ENCODE data around the gene RPL11.
A peak's percentile ranks its signal among the peaks of the same experiment; 100 is the strongest.
"Not testable (repeated sequence)": the region's sequence is repeated elsewhere in the genome, so short reads cannot be mapped to it uniquely, and the experiment has no call there.

RPL11 gene

GRCh38 chr1:23732363-23733224 is 41.0 kb downstream of the RPL11 start:
- Histone ChIP-seq H3K36me3 (ENCODE audit: control insufficient read depth, insufficient read depth, low read length) (no peaks in the 10 kb centered on the region), H3K9me3 (ENCODE audit: control insufficient read depth, insufficient read depth, low read length) (no peaks in the 10 kb centered on the region), H3K27me3 (ENCODE audit: control insufficient read depth, insufficient read depth, low read length) (no peaks in the 10 kb centered on the region), H3K27ac (ENCODE audit: low read length) (no peak overlapping the region), H3K4me1 (ENCODE audit: control insufficient read depth, insufficient read depth, low read length) (no peaks in the 10 kb centered on the region), H3K4me3 (ENCODE audit: low read length) (no peak overlapping the region)
- DNase-seq (ENCODE audit: low read depth, low spot score) = no peak
- WGBS (ENCODE audit: insufficient coverage, insufficient read length) = no CpG with 5 or more reads among the region's 10 CpGs

DNA sequence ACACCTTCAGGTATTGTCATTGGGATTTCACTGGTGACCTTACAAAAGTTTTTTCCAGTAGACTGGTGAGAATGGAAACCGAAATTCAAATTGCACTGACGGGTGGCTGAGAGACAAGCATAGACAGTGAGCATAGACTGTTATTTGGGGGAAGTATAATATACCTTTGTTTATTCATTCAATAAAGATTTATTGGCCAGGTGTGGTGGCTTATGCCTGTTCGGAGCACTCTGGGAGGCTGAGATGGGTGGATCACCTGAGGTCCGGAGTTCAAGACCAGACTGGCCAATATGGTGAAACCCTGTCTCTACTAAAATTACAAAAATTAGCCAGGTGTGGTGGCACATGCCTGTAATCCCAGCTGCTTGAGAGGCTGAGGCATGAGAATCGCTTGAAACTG is 41.7 kb downstream of the RPL11 start:
- DNase-seq (ENCODE audit: low read depth, low spot score); H3K4me3 ChIP-seq (ENCODE audit: low read length); H3K4me1 ChIP-seq (ENCODE audit: control insufficient read depth, insufficient read depth, low read length); H3K36me3 ChIP-seq (ENCODE audit: control insufficient read depth, insufficient read depth, low read length); H3K27me3 ChIP-seq (ENCODE audit: control insufficient read depth, insufficient read depth, low read length); H3K27ac ChIP-seq (ENCODE audit: low read length); H3K9me3 ChIP-seq (ENCODE audit: control insufficient read depth, insufficient read depth, low read length): not testable (repeated sequence)
- WGBS (ENCODE audit: insufficient coverage, insufficient read length) = no CpG with 5 or more reads among the region's 5 CpGs

DNA sequence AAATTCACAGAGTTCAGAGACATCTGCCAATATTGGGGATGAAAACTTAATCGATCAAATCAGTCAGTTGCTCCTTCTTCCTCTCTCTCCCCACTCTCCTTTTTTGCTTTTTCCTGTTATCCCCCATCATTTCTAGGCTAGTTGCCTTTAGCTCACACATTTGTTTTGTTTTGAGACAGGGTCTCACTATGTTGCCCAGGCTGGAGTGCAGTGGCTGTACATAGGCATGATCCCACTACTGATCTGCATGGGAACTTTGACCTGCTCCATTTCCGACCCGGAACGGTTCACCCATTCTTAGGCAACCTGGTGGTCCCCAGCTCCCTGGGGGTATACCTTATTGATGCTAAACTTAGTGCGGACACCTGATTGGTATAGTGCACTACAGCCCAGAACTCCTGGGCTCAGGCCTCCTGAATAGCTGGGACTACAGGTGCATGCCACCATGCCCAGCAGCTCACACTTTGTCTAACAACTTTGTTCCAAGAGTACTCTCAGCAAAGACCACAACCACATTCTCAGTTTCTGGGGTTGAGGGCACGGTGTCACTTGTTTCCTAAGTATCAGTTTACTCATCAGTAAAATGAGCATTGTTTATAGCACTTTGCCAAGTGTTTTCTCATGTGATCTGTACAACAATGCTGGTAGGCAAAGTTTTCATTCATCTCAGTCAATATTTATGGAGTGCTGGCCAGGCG is 45.0 kb downstream of the RPL11 start:
- DNase-seq (ENCODE audit: low read depth, low spot score) = no peak
- Histone ChIP-seq H3K4me1 (ENCODE audit: control insufficient read depth, insufficient read depth, low read length) (no peaks in the 10 kb centered on the region), H3K27ac (ENCODE audit: low read length) (no peak overlapping the region), H3K9me3 (ENCODE audit: control insufficient read depth, insufficient read depth, low read length) (no peaks in the 10 kb centered on the region), H3K4me3 (ENCODE audit: low read length) (no peak overlapping the region), H3K27me3 (ENCODE audit: control insufficient read depth, insufficient read depth, low read length) (no peaks in the 10 kb centered on the region), H3K36me3 (ENCODE audit: control insufficient read depth, insufficient read depth, low read length) (no peaks in the 10 kb centered on the region)
- WGBS (ENCODE audit: insufficient coverage, insufficient read length) = no CpG with 5 or more reads among the region's 7 CpGs

DNA sequence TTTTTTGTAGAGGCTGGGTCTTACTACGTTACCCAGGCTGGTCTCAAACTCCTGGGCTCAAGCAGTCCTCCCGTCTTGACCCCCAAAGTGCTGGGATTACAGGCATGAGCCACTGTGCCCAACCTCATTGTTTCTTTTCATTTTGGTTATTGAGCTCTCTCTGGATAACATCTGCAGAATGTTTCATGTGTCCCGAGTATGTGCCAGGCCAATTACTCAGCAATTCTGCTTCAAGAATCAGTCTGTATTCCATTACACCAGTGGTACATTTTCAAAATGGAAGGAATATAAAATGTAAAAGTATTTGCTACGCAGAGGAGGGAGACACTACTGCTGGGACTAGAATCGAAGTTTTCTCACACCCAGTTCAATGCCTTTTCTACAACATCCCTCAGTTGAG is 50.0 kb downstream of the RPL11 start:
- no CpG with 5 or more reads among the region's 5 CpGs for WGBS (ENCODE audit: insufficient coverage, insufficient read length)
- Histone ChIP-seq H3K27ac (ENCODE audit: low read length) (no peak overlapping the region), H3K36me3 (ENCODE audit: control insufficient read depth, insufficient read depth, low read length) (no peaks in the 10 kb centered on the region; the same call in none of the 2 replicates), H3K4me1 (ENCODE audit: control insufficient read depth, insufficient read depth, low read length) (no peaks in the 10 kb centered on the region; the same call in 1 of the 2 replicates), H3K27me3 (ENCODE audit: control insufficient read depth, insufficient read depth, low read length) (no peaks in the 10 kb centered on the region), H3K9me3 (ENCODE audit: control insufficient read depth, insufficient read depth, low read length) (no peaks in the 10 kb centered on the region), H3K4me3 (ENCODE audit: low read length) (no peak overlapping the region)
- DNase-seq (ENCODE audit: low read depth, low spot score) = no peak

DNA sequence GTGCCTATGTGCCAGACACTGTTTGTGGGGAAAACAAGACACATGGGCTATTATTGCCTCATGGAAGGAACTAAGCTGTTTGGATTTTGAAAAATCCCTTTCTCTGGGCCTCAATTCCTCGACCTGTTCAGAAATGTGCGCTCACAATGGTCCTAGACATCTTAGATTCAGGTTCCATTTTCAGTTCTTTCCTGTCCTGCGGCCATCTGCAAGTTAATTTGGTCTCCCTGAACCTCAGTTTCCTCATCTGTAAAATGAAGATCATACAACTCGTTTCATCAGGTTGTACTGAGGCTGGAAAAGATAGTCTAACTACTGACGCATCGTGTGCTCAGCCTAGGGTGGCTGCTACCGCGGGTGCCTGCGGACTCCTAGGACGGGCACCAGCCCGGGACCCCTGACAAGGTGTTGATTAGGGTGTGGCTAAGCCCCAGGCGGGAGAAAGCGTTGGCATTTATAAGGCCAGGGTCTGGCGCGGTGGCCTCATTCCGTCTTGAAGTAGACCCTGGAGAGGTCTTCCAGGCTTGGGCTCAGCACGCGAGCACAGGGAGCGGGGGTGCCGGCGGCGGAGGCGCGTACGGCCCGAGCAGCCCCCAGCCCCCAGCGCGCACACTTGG is 51.2 kb downstream of the RPL11 start:
- Histone ChIP-seq H3K9me3 (ENCODE audit: control insufficient read depth, insufficient read depth, low read length) (no peaks in the 10 kb centered on the region), H3K27me3 (ENCODE audit: control insufficient read depth, insufficient read depth, low read length) (no peaks in the 10 kb centered on the region), H3K4me1 (ENCODE audit: control insufficient read depth, insufficient read depth, low read length) (no peaks in the 10 kb centered on the region; the same call in 1 of the 2 replicates), H3K27ac (ENCODE audit: low read length) (no peak overlapping the region), H3K4me3 (ENCODE audit: low read length) (peak overlapping the region; percentile 94; the same call in 1 of the 2 replicates), H3K36me3 (ENCODE audit: control insufficient read depth, insufficient read depth, low read length) (no peaks in the 10 kb centered on the region; the same call in none of the 2 replicates)
- DNase-seq (ENCODE audit: low read depth, low spot score) = no peak
- WGBS (ENCODE audit: insufficient coverage, insufficient read length) = no CpG with 5 or more reads among the region's 28 CpGs

DNA sequence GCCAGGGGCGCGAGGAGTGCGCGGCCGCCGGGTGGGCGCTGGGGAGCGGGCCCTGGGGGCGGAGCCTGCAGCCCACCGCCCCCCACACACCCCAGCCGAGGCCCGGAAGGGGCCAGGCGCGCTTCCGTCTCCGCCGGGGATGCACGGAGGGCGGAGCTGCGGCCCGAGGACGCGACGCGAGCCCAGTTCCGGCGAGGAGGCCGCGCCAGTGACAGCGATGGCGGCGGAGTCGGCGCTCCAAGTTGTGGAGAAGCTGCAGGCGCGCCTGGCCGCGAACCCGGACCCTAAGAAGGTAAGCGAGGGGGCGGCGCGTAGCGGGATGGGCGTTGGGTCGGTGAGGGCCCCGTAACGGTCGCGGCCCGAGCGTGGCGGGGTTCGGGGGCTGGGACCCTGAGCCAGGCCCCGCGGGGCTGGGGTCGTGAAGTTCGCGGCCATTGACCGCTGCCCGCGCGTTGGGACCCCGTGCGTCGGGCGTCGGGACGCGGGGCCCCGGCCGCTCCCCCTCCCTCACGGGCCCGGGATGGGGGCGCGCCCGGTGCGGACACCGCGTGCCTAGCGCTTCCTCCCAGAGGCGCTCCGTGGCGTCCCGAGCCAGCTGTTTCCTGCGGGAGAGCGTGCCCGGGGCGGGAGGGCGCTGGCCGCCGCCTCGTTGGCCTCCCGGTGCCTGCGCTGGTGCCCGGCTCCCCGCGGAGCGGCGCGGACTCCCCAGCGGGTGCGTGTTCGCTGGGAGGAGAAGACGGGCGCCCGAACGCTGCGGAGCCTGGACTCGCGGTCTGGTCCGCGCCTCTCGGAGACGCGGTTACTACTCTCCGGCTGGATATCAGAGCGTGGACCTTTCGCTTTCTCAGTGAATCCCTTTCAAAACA is 51.9 kb downstream of the RPL11 start, which contains the start of gene ELOA:
Gene ELOA (plus strand): TSS at position 185 of the 866 bp plus-strand sequence. CDS start 33 bp downstream, at position 218.
- Histone ChIP-seq H3K9me3 (ENCODE audit: control insufficient read depth, insufficient read depth, low read length) (no peaks in the 10 kb centered on the region), H3K27me3 (ENCODE audit: control insufficient read depth, insufficient read depth, low read length) (no peaks in the 10 kb centered on the region), H3K4me1 (ENCODE audit: control insufficient read depth, insufficient read depth, low read length) (no peaks in the 10 kb centered on the region; the same call in 1 of the 2 replicates), H3K4me3 (ENCODE audit: low read length) (peak within 1 kb of the TSS; percentile 94), H3K27ac (ENCODE audit: low read length) (no peak within 1 kb of the TSS), H3K36me3 (ENCODE audit: control insufficient read depth, insufficient read depth, low read length) (no peaks in the 10 kb centered on the region; the same call in none of the 2 replicates)
- no CpG with 5 or more reads among the region's 119 CpGs for WGBS (ENCODE audit: insufficient coverage, insufficient read length)
- DNase-seq (ENCODE audit: low read depth, low spot score) = peak; percentile 43

- Histone ChIP-seq H3K27me3 (ENCODE audit: control insufficient read depth, insufficient read depth, low read length) (no peaks in the 10 kb centered on the region), H3K9me3 (ENCODE audit: control insufficient read depth, insufficient read depth, low read length) (no peaks in the 10 kb centered on the region), H3K36me3 (ENCODE audit: control insufficient read depth, insufficient read depth, low read length) (no peaks in the 10 kb centered on the region; the same call in none of the 2 replicates), H3K4me3 (ENCODE audit: low read length) (no peak overlapping the region), H3K4me1 (ENCODE audit: control insufficient read depth, insufficient read depth, low read length) (no peaks in the 10 kb centered on the region; the same call in 1 of the 2 replicates), H3K27ac (ENCODE audit: low read length) (no peak overlapping the region)
- no CpG with 5 or more reads among the region's 1 CpG for WGBS (ENCODE audit: insufficient coverage, insufficient read length)
- no peak for DNase-seq (ENCODE audit: low read depth, low spot score)
These were observed 53.9 kb downstream of the RPL11 start for GRCh38 chr1:23745515-23745914.

Data from iPS DF 6.9 (cell line).